ENCODE results near the gene ETFDH. TPM values are rescaled to one million over a fixed set of nuclear protein-coding genes. Genes with fewer than 3 reads are reported as not detected.

Gene ETFDH
- total and polyA plus RNA-seq, 9 of the 15 experiments (the other 6 are each of a cell fraction or from before 2014, with no cell fraction given) = 14.6 to 33.6 (median 25.9) TPM

GRCh38 chr4:158671915-158672806 is at the start of gene ETFDH (continued):
- TF ChIP-seq MLLT1 (IDR thresholded peaks at IDR 0.05) = peak in 1 of 2 experiments; percentile 89; a peak in 2 of 4 replicates
- no peak for TF ChIP-seq ARNT (IDR thresholded peaks at IDR 0.05)
- TF ChIP-seq ZNF23 (CRISPR knock-in tag; IDR thresholded peaks at IDR 0.05) = no peak
- peak; percentile 9; the same call in 1 of the 2 replicates for TF ChIP-seq ZNF431 (CRISPR knock-in tag; IDR thresholded peaks at IDR 0.05)
- no peak for TF ChIP-seq ZBTB17 (CRISPR knock-in tag; IDR thresholded peaks at IDR 0.05)
- TF ChIP-seq TFAM (CRISPR knock-in tag; conservative IDR thresholded peaks at IDR 0.05) = no peak
- TF ChIP-seq TSC22D4 (tag; IDR thresholded peaks at IDR 0.05) = no peak
- peak; percentile 91 for TF ChIP-seq NBN (IDR thresholded peaks at IDR 0.05; ENCODE audit: low read depth)
- no peak for TF ChIP-seq ZNF165 (CRISPR knock-in tag; IDR thresholded peaks at IDR 0.05; ENCODE audit: borderline replicate concordance)
- peak; percentile 100 for TF ChIP-seq CEBPB (tag; IDR thresholded peaks at IDR 0.05)
- TF ChIP-seq, protein P1, sequence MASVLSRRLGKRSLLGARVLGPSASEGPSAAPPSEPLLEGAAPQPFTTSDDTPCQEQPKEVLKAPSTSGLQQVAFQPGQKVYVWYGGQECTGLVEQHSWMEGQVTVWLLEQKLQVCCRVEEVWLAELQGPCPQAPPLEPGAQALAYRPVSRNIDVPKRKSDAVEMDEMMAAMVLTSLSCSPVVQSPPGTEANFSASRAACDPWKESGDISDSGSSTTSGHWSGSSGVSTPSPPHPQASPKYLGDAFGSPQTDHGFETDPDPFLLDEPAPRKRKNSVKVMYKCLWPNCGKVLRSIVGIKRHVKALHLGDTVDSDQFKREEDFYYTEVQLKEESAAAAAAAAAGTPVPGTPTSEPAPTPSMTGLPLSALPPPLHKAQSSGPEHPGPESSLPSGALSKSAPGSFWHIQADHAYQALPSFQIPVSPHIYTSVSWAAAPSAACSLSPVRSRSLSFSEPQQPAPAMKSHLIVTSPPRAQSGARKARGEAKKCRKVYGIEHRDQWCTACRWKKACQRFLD (CRISPR knock-in tag; IDR thresholded peaks at IDR 0.05) = 0 out of 2 replicates have a peak, but pooled peaks have one; percentile 16
- TF ChIP-seq SMAD1 (IDR thresholded peaks at IDR 0.05; ENCODE audit: low read depth, low read length, partially characterized antibody) = peak; percentile 65
- TF ChIP-seq GABPB2 (CRISPR knock-in tag; conservative IDR thresholded peaks at IDR 0.05) = no peak
- peak in 1 of 2 experiments; percentile 70; a peak in 2 of 4 replicates for TF ChIP-seq HDAC1 (IDR thresholded peaks at IDR 0.05)
- no peak for TF ChIP-seq KHSRP (IDR thresholded peaks at IDR 0.05)
- TF ChIP-seq SFPQ (IDR thresholded peaks at IDR 0.05; ENCODE audit: low read depth, low read length) = no peak
- no peak for TF ChIP-seq NFIX (CRISPR knock-in tag; IDR thresholded peaks at IDR 0.05; ENCODE audit: low read depth)
- no peak for TF ChIP-seq CBX2 (IDR thresholded peaks at IDR 0.05; ENCODE audit: insufficient read depth, low read length, poor library complexity, severe bottlenecking)
- TF ChIP-seq ELF1 (tag; IDR thresholded peaks at IDR 0.05) = peak; percentile 98
- TF ChIP-seq SMARCA5 (IDR thresholded peaks at IDR 0.05) = peak; percentile 51; the same call in 1 of the 2 replicates
- peak; percentile 70; the same call in 1 of the 2 replicates for TF ChIP-seq ATF6 (CRISPR knock-in tag; IDR thresholded peaks at IDR 0.05)
- TF ChIP-seq SMAD3 (CRISPR knock-in tag; conservative IDR thresholded peaks at IDR 0.05) = no peak

All from K562 (cell line).